Dendritic cell treated with granulocyte-macrophage colony-stimulating factor and Interleukin-4, amounts not matched to agents 40 ng/mL and 50 ng/mL, for 4 days (primary cell): ENCODE results near the gene LNX1.
"Not testable (repeated sequence)": the region's sequence is repeated elsewhere in the genome, so short reads cannot be mapped to it uniquely, and the experiment has no call there.

ENCODE experiments used
- H3K27ac Mint-ChIP-seq: one replicate; pipeline ENCODE4 v1.8.0; 2022; ENCODE audit warnings: mild to moderate bottlenecking, mixed read lengths
- H3K27me3 Mint-ChIP-seq: one replicate; pipeline ENCODE4 v1.8.0; 2022; ENCODE audit warnings: mild to moderate bottlenecking, mixed read lengths
- H3K36me3 Mint-ChIP-seq: one replicate; pipeline ENCODE4 v1.8.0; 2022; ENCODE audit warnings: low read depth, mixed read lengths
- H3K4me1 Mint-ChIP-seq: one replicate; pipeline ENCODE4 v1.8.0; 2022; ENCODE audit warnings: low read depth, mixed read lengths
- H3K4me3 Mint-ChIP-seq: one replicate; pipeline ENCODE4 v1.8.0; 2022; ENCODE audit warnings: mild to moderate bottlenecking, moderate library complexity, mixed read lengths
- H3K9me3 Mint-ChIP-seq: one replicate; pipeline ENCODE4 v1.8.0; 2022; ENCODE audit warnings: mixed read lengths
- intact Hi-C: fragments of 100-400 bp; cut with micrococcal nuclease; formaldehyde crosslinking; loops from one replicate; pipeline ENCODE4 v1.15.0; 2022

Gene LNX1

DNA sequence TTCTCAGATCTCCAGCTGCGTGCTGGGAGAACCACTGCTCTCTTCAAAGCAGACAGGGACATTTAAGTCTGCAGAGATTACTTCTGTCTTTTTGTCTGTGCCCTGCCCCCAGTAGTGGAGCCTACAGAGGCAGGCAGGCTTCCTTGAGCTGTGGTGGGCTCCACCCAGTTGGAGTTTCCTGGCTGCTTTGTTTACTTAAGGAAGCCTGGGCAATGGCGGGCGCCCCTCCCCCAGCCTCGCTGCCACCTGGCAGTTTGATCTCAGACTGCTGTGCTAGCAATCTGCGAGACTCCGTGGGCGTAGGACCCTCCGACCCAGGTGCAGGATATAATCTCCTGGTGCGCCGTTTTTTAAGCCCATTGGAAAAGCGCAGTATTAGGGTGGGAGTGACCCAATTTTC is 181.8 kb downstream of the LNX1 start:
- H3K27ac Mint-ChIP-seq, H3K27me3 Mint-ChIP-seq, H3K4me3 Mint-ChIP-seq, intact Hi-C loops: not testable (repeated sequence)
- H3K36me3 Mint-ChIP-seq: peaks cover 60% of the 10 kb centered on the region
- peaks cover 25% of the 10 kb centered on the region for H3K4me1 Mint-ChIP-seq
- peaks cover 25% of the 10 kb centered on the region for H3K9me3 Mint-ChIP-seq
